GM21723 (cell line): ENCODE data around the gene DDX41.
A peak's percentile ranks its signal among the peaks of the same experiment; 100 is the strongest.

Source experiments
- ATAC-seq: cut with Tn5 transposase; IDR thresholded peaks from one replicate; pipeline ENCODE4 v1.9.1; 2021; ENCODE audit warnings: mild to moderate bottlenecking, moderate library complexity; ENCODE audit not compliant: unreplicated experiment

DDX41 gene

DNA sequence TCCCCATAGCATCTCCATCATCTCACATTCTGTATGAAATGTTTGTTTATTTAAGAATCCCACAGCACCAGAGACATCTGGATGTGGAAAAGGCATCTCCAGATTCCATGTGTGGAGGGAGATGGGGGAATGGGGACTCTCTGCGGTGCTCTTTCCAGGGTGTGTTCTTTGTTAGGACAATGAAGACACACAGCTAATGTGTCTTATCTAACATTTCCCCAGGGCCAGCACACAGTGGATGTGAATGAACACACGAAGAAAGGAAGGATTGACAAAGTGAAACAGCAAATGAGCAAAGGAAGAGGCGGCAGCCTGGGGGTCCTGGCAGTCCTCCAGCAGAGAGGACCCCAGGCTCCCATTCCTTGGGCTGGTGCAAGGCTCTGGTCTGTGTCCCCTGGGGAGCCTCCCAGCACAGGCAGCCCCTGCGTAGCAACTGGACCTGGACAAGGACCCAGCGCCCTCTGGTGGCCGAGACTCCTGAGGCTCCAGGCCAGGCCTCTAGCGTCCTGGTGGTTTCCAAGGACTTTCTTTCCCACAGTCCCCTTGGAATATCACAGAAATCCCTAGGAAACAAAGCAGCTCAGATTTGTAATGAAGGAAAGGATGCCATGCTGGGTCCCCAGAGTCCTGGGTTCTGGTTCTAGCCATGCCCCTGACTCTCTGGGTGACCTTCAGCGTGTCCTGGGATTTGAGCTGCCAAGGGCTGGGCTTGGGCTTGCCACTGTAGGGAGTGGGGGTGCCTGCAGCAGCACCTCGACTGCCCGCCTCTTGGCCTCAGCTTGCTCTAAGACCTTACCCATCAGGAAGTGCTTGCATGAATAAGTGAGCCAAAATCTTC is 15.9 kb downstream of the DDX41 start:
- ATAC-seq = no peak

DNA sequence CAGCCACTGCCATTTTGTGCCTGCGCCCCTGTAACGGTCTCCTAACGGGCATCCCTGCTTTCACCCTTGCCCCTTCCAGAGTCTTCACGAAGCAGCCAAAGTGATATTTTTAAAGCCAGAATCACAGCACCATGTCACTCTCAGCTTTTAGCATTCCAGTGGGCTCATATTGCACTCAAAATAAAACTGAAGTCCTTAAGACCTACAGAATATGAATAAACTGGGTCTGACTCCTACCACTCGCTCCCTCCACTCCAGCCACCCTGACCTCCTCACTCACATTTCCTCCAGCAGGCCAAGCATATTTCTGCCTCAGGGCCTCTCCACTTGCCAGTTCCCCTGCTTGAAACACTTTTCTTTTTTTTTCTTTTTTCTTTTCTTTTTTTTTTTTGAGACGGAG is 16.9 kb downstream of the DDX41 start:
- ATAC-seq = no peak

DNA sequence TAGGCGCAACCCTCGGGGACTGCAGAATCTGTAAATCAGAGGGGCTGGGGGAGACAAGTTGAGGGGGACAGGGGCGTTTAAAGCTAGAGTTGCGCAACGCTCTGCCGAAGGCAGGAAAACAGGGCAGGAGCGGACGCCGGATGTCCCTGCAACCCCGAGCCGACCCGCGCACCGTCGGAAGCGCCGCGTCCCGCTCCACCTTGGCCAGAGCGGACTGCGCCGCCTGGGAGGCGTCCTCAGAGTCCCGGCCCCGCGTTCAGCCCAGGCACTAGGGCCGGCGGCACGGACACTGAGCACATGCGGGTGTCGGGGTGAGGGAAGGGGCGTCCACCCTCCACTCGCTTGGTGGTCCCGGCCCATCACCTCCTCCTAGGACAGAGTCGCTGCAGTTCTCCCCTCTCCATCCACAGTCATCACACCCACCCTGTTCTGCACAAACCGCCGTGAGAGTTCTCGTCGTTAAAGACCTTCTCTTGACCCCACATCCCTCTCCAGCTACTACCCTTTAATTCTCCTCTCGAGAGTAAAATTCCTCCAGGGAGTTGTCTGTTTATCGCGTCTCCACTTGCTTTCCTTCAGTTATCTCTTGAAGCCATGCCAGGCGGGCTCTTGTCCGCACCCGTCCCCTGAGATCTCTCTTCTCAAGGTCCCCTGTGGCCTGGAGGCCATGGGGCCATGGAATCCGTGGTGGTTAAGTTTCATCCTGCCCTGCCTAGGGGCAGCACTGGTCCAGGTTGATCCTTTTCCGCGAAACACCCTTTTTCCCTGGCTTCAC is 18.6 kb downstream of the DDX41 start:
- ATAC-seq = peak; percentile 6

GRCh38 chr5:177497292-177498012 is 19.3 kb downstream of the DDX41 start, which contains the start of gene PDLIM7:
TSS of gene PDLIM7 (minus strand) at chr5:177497604. CDS start at chr5:177496512, 1,092 bp downstream.
- ATAC-seq = peak; percentile 73

- ATAC-seq = no peak
These were observed 20.0 kb downstream of the DDX41 start for GRCh38 chr5:177496727-177497291.

- no peak for ATAC-seq
These were observed 20.6 kb downstream of the DDX41 start for GRCh38 chr5:177496070-177496726.

- no peak for ATAC-seq
These were observed 21.3 kb downstream of the DDX41 start for GRCh38 chr5:177495243-177496060.

DNA sequence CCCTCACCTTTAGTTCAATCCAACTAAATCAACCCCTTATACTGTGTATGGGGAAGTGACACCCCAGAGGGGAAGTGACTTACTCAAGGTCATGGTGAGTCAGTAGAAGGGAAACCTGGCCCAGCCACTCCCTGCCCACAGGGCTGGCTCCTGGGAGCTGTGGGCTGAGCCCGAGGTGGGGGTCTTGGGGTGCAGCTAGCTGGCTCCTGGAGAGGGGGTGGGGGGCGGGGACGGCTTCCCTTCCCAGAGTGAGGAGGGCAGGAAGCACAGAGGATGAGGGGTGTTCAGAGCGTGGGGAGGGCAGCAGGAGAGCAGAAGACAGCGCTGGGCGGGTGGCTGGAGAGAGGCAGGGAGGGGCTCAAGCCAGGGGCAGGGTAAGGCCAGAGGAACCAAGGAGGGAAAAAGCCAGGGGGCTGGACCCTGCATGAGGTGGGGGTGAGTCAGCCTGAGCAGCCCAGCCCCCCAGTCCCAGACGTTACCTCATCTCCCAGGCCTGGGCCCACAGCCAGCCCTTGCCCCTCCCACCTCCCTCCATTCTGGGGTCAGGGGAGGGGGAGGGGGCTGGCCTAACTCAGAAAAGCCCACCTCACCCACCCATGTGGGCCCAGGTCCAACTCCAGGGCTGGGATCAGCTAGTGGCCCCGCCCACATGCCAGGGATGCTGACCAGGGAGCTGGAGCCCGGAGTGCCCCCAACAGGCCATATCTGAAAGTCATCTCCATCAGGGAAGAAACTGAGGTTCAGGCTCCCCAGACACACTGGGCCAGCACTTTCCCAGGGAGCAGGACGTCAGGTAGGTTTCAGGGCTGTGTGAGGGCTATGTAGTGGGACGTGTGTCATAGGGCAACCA is 22.2 kb downstream of the DDX41 start:
- no peak for ATAC-seq

GRCh38 chr5:177493795-177494345 is 22.9 kb downstream of the DDX41 start:
- no peak for ATAC-seq

DNA sequence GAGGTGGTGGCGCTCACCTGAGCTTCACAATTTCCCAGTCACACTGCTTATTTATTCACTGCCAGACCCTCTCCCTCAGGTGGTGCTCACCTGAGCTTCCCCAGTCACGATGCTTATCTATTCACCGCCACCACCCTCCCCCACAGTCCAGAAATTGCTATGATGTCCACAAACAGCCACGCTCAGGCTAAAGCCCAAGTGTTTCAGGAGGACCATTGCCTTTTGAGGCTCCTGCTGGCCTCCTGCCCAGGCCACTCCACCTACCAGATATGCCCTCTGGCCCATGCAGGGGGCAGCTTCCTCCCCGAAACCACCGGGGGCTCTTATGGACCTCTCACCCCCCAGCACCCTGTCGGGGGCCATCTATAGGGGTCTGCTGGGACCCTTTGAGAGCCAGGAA is 23.9 kb downstream of the DDX41 start:
- ATAC-seq = no peak

DNA sequence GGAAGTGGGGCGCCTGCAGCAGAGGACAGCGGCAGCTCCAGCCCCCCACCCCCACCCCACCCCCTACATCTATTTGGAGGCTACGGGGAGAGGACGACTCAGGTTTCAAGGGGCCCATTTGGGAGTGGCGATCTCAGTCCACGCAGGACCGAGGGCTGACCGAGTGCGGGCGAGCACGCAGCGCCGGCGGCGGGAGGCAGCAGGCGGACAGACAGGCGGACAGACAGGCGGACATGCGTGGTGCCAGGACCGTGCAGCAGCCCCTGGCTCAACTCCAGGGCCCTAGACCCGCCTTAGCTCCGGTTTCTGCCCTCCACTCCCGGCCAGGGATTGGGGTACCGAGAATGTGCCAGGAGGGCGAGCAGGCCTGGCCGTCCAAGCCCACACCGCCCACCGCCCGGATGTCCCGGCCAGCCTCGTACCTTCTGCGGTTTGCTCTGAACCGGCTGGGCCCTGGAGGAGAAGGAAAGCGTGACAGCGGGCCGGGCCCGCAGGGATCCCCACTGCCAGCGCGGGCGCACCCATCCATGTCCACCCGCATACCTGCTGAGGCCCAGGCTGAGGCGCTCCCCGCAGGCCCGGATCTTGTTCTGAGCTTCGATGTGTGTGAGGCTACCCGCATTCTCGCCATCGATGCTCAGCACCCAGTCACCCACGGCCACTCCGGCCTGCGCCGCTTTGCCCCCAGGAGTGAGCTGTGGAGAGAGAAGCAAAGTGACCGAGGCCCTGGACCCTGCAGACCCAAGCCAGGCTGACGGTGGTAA is 24.6 kb downstream of the DDX41 start:
- ATAC-seq = no peak

- ATAC-seq = no peak
These were observed 25.3 kb downstream of the DDX41 start for GRCh38 chr5:177491429-177491945.

- ATAC-seq = no peak
These were observed 25.8 kb downstream of the DDX41 start for GRCh38 chr5:177490992-177491391.

DNA sequence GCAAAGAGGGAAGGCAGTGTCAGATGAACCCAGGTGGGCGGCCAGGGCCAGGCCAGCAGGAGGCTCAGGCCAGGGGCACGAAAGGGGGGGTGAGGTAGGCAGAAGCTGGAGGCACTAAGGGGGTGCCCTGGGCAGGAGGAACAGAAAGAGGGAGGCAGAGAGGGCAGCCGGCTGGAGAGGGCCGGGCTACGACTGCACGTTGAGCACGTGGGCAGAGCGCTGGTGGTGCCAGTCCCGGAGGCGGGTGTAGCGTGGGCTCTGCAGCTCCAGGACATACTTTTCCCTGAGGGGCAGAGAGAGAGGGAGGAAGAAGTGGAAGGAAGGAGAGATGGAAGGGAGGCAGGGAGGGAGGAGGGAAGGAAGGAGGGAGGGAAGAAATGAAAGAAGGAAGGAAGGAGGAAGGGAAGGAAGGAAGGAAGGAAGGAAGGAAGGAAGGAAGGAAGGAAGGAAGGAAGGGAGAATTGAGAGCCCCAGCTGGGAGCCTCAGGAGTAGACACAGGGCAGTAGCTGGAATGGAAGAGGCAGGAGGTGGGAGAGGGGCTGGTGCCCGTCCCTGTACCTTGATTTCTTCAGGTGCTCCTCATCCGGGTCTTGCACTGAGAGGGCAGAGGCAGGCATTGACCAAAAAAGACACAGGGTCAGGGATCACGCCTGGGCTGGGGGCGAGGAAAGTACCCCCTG is 26.3 kb downstream of the DDX41 start:
- no peak for ATAC-seq

GRCh38 chr5:177489119-177489716 is 27.5 kb downstream of the DDX41 start:
- ATAC-seq = no peak

DNA sequence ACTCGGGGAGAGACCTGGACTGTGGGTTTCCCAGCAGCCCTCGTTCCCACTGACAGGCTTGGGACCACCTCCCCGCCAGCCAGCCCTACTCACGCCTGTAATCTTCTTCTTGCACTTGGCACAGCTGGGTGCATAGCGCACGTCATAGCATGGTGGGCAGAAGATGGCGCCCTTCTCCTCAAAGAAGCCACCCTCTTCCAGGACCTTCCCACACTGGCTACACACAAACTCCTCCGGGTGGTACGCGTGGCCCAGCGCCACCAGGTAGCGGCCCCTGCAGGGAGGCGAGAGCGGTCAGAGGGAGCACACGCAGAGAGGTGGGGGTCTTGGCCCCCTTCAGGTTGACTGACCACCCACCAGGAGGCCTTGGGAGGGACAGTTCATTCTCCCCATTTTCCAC is 28.8 kb downstream of the DDX41 start:
- ATAC-seq = no peak

- no peak for ATAC-seq
These were observed 29.6 kb downstream of the DDX41 start for GRCh38 chr5:177487144-177487543.
